ENCODE measurements around the gene SLF2. TPM values are rescaled to one million over a fixed set of nuclear protein-coding genes. Genes with fewer than 3 reads are reported as not detected.

SLF2 gene
- total RNA-seq, 1 experiment from 2014 or later: 23.1 TPM

DNA sequence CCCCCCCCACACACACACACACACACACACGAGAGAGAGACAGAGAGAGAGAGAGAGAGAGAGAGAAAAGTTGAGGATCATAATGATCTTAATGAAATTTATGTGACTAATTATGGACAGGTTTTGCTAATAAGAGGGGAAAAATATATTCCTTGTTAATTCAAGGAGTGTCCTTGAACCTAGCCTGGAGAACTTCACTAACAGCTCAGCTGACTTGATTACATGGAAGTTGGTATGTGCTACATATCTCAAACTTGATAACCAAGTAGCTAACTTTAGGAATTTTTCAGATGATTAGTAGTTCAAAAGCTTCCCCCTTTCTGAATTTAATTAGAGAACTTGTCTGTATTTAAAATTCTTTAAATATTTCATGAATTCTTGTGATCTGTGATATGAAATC lies 15.3 kb downstream of the SLF2 start:
- H4K5ac ChIP-seq (ENCODE audit: insufficient read length, low read depth, low read length): no peak overlapping the region

More for the DNA sequence above, 15.3 kb downstream of the SLF2 start:
- Histone ChIP-seq H2AK5ac (ENCODE audit: insufficient read length, low read length) (no peak overlapping the region), H3K23me2 (ENCODE audit: insufficient read length, low read depth, low read length, poor library complexity, severe bottlenecking) (no peaks in the 10 kb centered on the region), H3K9ac (ENCODE audit: extremely low read depth, insufficient read length, low read length) (no peak overlapping the region), H2BK12ac (ENCODE audit: insufficient read length, low read depth, low read length) (no peak overlapping the region), H3K4me1 (ENCODE audit: insufficient read depth, low read length) (no peaks in the 10 kb centered on the region), H3K56ac (ENCODE audit: insufficient read length, low read depth, low read length) (no peak overlapping the region), H4K8ac (replicated peaks; ENCODE audit: insufficient read length, low read depth, low read length) (no peak overlapping the region), H3K14ac (ENCODE audit: insufficient read depth, low read length) (no peak overlapping the region), H3T11ph (ENCODE audit: low read length) (no peak overlapping the region), H3K23ac (ENCODE audit: insufficient read length, low read depth, low read length) (no peak overlapping the region), H3K18ac (ENCODE audit: insufficient read length, low read depth, low read length) (no peak overlapping the region), H4K20me1 (ENCODE audit: control insufficient read depth, insufficient read depth, insufficient read length) (no peaks in the 10 kb centered on the region), H3K79me2 (ENCODE audit: insufficient read depth, low read length) (no peaks in the 10 kb centered on the region), H3K4me2 (ENCODE audit: insufficient read depth, insufficient read length, low read length) (no peak overlapping the region), H3K9me3 (ENCODE audit: control insufficient read depth, low read depth, low read length) (no peaks in the 10 kb centered on the region), H2BK15ac (ENCODE audit: low read depth, low read length) (no peak overlapping the region), H2AFZ (ENCODE audit: low read length) (no peak overlapping the region), H4K91ac (ENCODE audit: insufficient read length, low read depth, low read length) (no peak overlapping the region), H3K79me1 (ENCODE audit: insufficient read depth, low read depth, low read length, poor library complexity, severe bottlenecking) (no peaks in the 10 kb centered on the region), H3K27me3 (ENCODE audit: insufficient read depth, low read length) (no peaks in the 10 kb centered on the region), H2BK5ac (ENCODE audit: insufficient read length, low read length) (no peak overlapping the region), H2BK120ac (ENCODE audit: low read depth, low read length, poor library complexity, severe bottlenecking) (no peak overlapping the region), H2BK20ac (ENCODE audit: low read depth, low read length, poor library complexity, severe bottlenecking) (no peak overlapping the region), H3K27ac (ENCODE audit: insufficient read length, low read depth, low read length) (no peak overlapping the region), H3K4ac (ENCODE audit: low read depth, low read length) (no peak overlapping the region)
- H3K27ac Mint-ChIP-seq: no peak overlapping the region; a peak in 1 of 7 replicates
- H3K36me3 Mint-ChIP-seq (ENCODE audit: insufficient read depth in 1 of 3, low read depth in 3 of 3): peaks cover 9 to 60% (median 49%) of the 10 kb centered on the region in 3 experiments; a peak in 6 of 7 replicates
- H3K4me1 Mint-ChIP-seq: no peaks in the 10 kb centered on the region
- TF ChIP-seq CTCF (conservative IDR thresholded peaks at IDR 0.05): no peak
- DNase-seq: no peak
- H3K9me3 Mint-ChIP-seq: no peaks in the 10 kb centered on the region
- no peak overlapping the region for H3K4me3 Mint-ChIP-seq
- H3K27me3 Mint-ChIP-seq (ENCODE audit: low read depth): no peaks in the 10 kb centered on the region
- WGBS (ENCODE audit: extremely low coverage, insufficient read length, low lambda C conversion rate): no CpG with 5 or more reads among the region's 1 CpG

All from H9 (cell line).